WTC11 (cell line): Measurements from ENCODE around the gene BEGAIN.

Experiments used
- CREB1 ChIP-seq: sonication (generic); formaldehyde crosslinking; IDR thresholded peaks from 2 replicates; pipeline ENCODE4 v1.8.0; 2023; ENCODE audit warnings: mild to moderate bottlenecking, missing genetic modification reagents
- CTCF ChIP-seq: fragments of 200-600 bp; IDR thresholded peaks from 2 replicates; pipeline ENCODE4 v1.8.0; 2022; ENCODE audit warnings: antibody characterized with exemption
- GABPB1 ChIP-seq: sonication (generic); formaldehyde crosslinking; IDR thresholded peaks from 2 replicates; pipeline ENCODE4 v1.8.1; 2023; ENCODE audit warnings: mild to moderate bottlenecking, missing genetic modification reagents
- TCF7 ChIP-seq: sonication (generic); formaldehyde crosslinking; IDR thresholded peaks from 2 replicates; pipeline ENCODE4 v1.8.0; 2022; ENCODE audit warnings: mild to moderate bottlenecking, low read depth, missing genetic modification reagents, moderate library complexity
- USF1 ChIP-seq: sonication (generic); formaldehyde crosslinking; IDR thresholded peaks from 2 replicates; pipeline ENCODE4 v1.8.0; 2022; ENCODE audit warnings: mild to moderate bottlenecking, missing genetic modification reagents
- ZBTB21 ChIP-seq: sonication (generic); formaldehyde crosslinking; IDR thresholded peaks from 2 replicates; pipeline ENCODE4 v1.8.1; 2023; ENCODE audit warnings: mild to moderate bottlenecking, missing genetic modification reagents, borderline replicate concordance

DNA sequence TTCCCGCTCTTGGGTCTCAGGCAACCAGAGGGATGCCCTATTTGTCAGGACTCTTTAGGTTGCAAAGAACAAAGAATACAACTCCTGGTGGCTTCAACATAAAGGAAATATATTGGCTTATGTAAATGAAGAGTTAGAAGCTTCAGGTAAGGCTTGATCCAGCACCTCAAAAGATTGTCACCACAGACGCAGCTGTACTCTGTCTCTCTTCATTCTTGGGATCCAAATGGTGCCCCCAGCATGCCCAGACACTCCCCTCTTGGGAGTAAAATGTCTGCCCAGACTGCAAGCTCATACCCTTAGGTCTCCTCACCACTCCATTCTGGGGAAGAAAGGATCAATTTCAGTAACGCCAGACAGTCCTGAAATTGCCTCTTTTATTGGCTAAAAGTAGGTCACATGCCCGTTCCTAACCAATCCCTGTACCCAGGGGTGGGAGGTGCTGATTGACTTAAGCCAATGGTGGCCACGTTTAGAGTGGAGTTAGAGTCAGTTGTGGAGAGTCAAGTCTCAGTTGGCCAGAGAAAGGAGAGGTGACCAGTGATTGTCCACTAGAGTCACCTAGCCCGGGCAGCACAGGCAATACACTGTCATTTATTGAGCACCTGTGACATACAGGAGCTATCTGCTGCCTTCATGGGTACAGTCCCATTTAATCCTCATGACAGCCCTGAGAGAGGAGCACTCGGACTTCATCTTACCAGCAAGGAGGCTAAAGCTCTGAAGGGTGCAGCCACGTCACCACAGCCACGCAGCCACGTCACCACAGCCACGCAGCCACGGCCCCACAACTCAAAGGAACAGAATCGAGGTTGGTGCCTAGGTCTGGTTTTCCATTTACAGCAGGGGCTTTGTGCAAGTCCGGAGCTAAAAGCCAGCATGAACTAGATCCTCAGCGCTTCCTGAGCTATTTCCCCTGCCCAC lies 19.7 kb upstream of the BEGAIN start:
- TF ChIP-seq USF1 (CRISPR knock-in tag), result no peak
- TF ChIP-seq CREB1, result no peak
- TF ChIP-seq CTCF, result no peak
- TF ChIP-seq GABPB1 (CRISPR knock-in tag), result no peak
- no peak for TF ChIP-seq ZBTB21 (CRISPR knock-in tag)
- TF ChIP-seq TCF7, result no peak
